ENCODE measurements around the gene PJA1.

PJA1 gene

GRCh38 chrX:69138512-69138911, 26.7 kb downstream of the PJA1 start:
- no peak for TF ChIP-seq TAF1 (IDR thresholded peaks at IDR 0.05; ENCODE audit: borderline replicate concordance, insufficient read depth, low read length)
- no peak for TF ChIP-seq FOXP2 (optimal IDR thresholded peaks at IDR 0.05; ENCODE audit: borderline replicate concordance, extremely low read depth, extremely low read length, insufficient read depth)
- no peak for TF ChIP-seq POLR2AphosphoS5 (IDR thresholded peaks at IDR 0.05; ENCODE audit: low read depth, low read length)
- TF ChIP-seq, protein P1, sequence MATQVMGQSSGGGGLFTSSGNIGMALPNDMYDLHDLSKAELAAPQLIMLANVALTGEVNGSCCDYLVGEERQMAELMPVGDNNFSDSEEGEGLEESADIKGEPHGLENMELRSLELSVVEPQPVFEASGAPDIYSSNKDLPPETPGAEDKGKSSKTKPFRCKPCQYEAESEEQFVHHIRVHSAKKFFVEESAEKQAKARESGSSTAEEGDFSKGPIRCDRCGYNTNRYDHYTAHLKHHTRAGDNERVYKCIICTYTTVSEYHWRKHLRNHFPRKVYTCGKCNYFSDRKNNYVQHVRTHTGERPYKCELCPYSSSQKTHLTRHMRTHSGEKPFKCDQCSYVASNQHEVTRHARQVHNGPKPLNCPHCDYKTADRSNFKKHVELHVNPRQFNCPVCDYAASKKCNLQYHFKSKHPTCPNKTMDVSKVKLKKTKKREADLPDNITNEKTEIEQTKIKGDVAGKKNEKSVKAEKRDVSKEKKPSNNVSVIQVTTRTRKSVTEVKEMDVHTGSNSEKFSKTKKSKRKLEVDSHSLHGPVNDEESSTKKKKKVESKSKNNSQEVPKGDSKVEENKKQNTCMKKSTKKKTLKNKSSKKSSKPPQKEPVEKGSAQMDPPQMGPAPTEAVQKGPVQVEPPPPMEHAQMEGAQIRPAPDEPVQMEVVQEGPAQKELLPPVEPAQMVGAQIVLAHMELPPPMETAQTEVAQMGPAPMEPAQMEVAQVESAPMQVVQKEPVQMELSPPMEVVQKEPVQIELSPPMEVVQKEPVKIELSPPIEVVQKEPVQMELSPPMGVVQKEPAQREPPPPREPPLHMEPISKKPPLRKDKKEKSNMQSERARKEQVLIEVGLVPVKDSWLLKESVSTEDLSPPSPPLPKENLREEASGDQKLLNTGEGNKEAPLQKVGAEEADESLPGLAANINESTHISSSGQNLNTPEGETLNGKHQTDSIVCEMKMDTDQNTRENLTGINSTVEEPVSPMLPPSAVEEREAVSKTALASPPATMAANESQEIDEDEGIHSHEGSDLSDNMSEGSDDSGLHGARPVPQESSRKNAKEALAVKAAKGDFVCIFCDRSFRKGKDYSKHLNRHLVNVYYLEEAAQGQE (IDR thresholded peaks at IDR 0.05; ENCODE audit: insufficient read depth in 1 of 2, low read depth in 2 of 2, low read length in 2 of 2) = no peak
- TF ChIP-seq SIN3A (IDR thresholded peaks at IDR 0.05; ENCODE audit: borderline replicate concordance, insufficient read depth, low read length) = no peak

DNA sequence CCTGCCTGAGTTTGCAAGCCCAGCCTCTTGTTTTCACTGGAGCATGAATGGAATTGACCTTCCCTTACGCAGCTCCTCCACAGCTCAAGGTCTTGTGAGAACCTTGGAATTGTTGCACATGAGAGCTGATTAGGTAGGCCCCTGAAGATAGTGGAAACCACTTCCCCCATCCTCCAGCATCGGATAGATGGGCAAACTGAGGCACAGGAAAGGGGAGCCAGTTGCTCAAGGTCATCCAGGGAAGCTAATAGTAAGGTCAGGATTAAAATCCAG, 27.2 kb downstream of the PJA1 start:
- no peak for TF ChIP-seq TAF1 (IDR thresholded peaks at IDR 0.05; ENCODE audit: borderline replicate concordance, insufficient read depth, low read length)
- no peak for TF ChIP-seq SIN3A (IDR thresholded peaks at IDR 0.05; ENCODE audit: borderline replicate concordance, insufficient read depth, low read length)
- TF ChIP-seq FOXP2 (optimal IDR thresholded peaks at IDR 0.05; ENCODE audit: borderline replicate concordance, extremely low read depth, extremely low read length, insufficient read depth) = no peak
- no peak for TF ChIP-seq POLR2AphosphoS5 (IDR thresholded peaks at IDR 0.05; ENCODE audit: low read depth, low read length)
- TF ChIP-seq, protein P1 (IDR thresholded peaks at IDR 0.05; ENCODE audit: insufficient read depth in 1 of 2, low read depth in 2 of 2, low read length in 2 of 2) = no peak

DNA sequence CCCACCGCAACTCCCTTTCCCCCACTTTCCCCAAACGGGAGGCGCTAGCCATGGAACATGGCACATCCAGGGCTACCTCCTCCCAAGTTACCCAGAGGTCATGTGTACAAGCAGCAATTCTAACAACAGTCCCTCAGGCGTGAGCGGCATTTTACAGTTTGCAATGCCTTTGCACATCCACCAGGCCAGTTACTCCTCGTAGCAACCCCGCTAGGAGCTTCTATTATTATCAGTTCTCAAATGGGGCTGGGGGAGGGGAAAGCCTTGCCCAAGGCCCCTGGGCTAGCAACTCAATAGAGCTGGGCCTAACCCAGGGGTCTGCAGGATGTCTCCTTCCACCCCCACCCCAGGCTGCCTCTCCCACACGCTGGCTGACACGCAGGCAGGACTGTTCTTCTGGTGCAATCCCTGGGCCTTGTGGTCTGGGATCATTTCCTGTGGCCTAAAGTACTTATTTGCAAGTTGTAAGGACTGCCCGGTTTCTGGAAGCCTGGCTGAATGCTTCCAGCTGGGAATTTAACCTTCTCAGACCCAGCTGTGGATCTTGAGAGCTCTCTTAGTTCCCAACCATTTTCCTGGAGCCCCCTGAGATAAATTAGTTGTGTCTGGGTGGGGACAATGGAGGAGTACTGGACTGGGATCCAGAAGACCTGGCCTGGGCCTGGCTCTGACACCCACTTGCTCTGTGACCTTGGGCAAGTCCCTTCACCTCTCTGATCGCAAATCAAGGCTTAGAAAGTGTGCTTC, 27.7 kb downstream of the PJA1 start:
- TF ChIP-seq POLR2AphosphoS5 (IDR thresholded peaks at IDR 0.05; ENCODE audit: low read depth, low read length) (no peak), SIN3A (IDR thresholded peaks at IDR 0.05; ENCODE audit: borderline replicate concordance, insufficient read depth, low read length) (no peak), TAF1 (IDR thresholded peaks at IDR 0.05; ENCODE audit: borderline replicate concordance, insufficient read depth, low read length) (no peak), FOXP2 (optimal IDR thresholded peaks at IDR 0.05; ENCODE audit: borderline replicate concordance, extremely low read depth, extremely low read length, insufficient read depth) (no peak)
- TF ChIP-seq, protein P1 (IDR thresholded peaks at IDR 0.05; ENCODE audit: insufficient read depth in 1 of 2, low read depth in 2 of 2, low read length in 2 of 2) = no peak

GRCh38 chrX:69136546-69137331, 28.5 kb downstream of the PJA1 start:
- TF ChIP-seq FOXP2 (optimal IDR thresholded peaks at IDR 0.05; ENCODE audit: borderline replicate concordance, extremely low read depth, extremely low read length, insufficient read depth) (no peak), TAF1 (IDR thresholded peaks at IDR 0.05; ENCODE audit: borderline replicate concordance, insufficient read depth, low read length) (no peak), POLR2AphosphoS5 (IDR thresholded peaks at IDR 0.05; ENCODE audit: low read depth, low read length) (no peak), SIN3A (IDR thresholded peaks at IDR 0.05; ENCODE audit: borderline replicate concordance, insufficient read depth, low read length) (no peak)
- TF ChIP-seq, protein P1 (IDR thresholded peaks at IDR 0.05; ENCODE audit: insufficient read depth in 1 of 2, low read depth in 2 of 2, low read length in 2 of 2) = no peak
